Left lung (tissue), 10 donors: ENCODE results near the gene ZNF584. TPM values are rescaled to one million over a fixed set of nuclear protein-coding genes. Genes with fewer than 3 reads are reported as not detected.
"Not testable (repeated sequence)": the region's sequence is repeated elsewhere in the genome, so short reads cannot be mapped to it uniquely, and the experiment has no call there.

ENCODE experiments used
- ATAC-seq: fragments of 200-7000 bp; cut with Tn5 transposase; one replicate; pipeline ENCODE4 v1.9.1; 2020; ENCODE audit warnings: moderate library complexity
- DNase-seq, 4 donors: peaks; one replicate each; pipeline ENCODE4 v3.0.0-alpha.2; 2013 to 2020
- H3K27ac ChIP-seq, 2 donors: fragments of 200-600 bp; sonication (generic) in 1 of 2; one replicate each; pipeline versions ENCODE4 v1.5.0 to v1.8.0; 2020 to 2021
- H3K27me3 ChIP-seq, 2 donors: fragments of 200-600 bp; sonication (generic) in 1 of 2; one replicate each; pipeline versions ENCODE4 v1.5.0 to v1.8.0; 2020 to 2021
- H3K36me3 ChIP-seq, 2 donors: fragments of 200-600 bp; sonication (generic) in 1 of 2; one replicate each; pipeline versions ENCODE4 v1.5.0 to v1.8.0; 2020 to 2021
- H3K4me1 ChIP-seq, 2 donors: fragments of 200-600 bp; one replicate each; pipeline ENCODE4 v1.8.0; 2021
- H3K4me3 ChIP-seq, 2 donors: fragments of 200-600 bp; sonication (generic) in 1 of 2; one replicate each; pipeline versions ENCODE4 v1.5.0 to v1.8.0; 2020 to 2021; ENCODE audit warnings: mild to moderate bottlenecking in 1 of 2
- H3K9me3 ChIP-seq, 2 donors: fragments of 200-600 bp; sonication (generic) in 1 of 2; one replicate each; pipeline versions ENCODE4 v1.5.0 to v1.8.0; 2020 to 2021
- CTCF ChIP-seq, 2 donors: fragments of 200-600 bp; sonication (generic) in 1 of 2; IDR thresholded peaks; one replicate each; pipeline versions ENCODE4 v1.5.0 to v1.8.0; 2021; ENCODE audit warnings: antibody characterized with exemption in 2 of 2
- intact Hi-C, 2 donors: fragments of 100-400 bp; cut with DNase I; formaldehyde crosslinking; loops; one replicate each; pipeline versions ENCODE4 v1.11.2 to v1.14.2; 2022
- polyA plus RNA-seq, 6 donors: library from polyadenylated mRNA; unstranded; fragments of 120-200 nt; gene quantifications; one replicate each; pipeline ENCODE4 v1.2.1, GENCODE V29; 2013; ENCODE audit not compliant: insufficient read length in 6 of 6
- total RNA-seq, 2 donors: library from RNA; stranded (reverse); fragmentation: NEBNext Ultra II Directional; extraction: Animal tissue kit (Norgen Biotek cat#: 25700); gene quantifications; one replicate each; pipeline ENCODE4 v1.2.1, GENCODE V29; 2021
- donor health status: DM: no; HTN: yes; CAD: no.
- donor health status: DM: no; HTN: no; CAD: no.

The ZNF584 gene
- total and polyA plus RNA-seq, 8 donors, result 7.4 to 12.7 (median 10.0) TPM

- intact Hi-C loops, result no loop called here
- DNase-seq, result no peak
- H3K27ac ChIP-seq, result no peak overlapping the region
- H3K9me3 ChIP-seq, result no peaks in the 10 kb centered on the region
- no peak for ATAC-seq
- peak overlapping the region; percentile 37 to 62 for H3K4me3 ChIP-seq
- peaks cover 5 to 31% of the 10 kb centered on the region in 2 donors for H3K27me3 ChIP-seq
- peaks cover 9 to 24% of the 10 kb centered on the region in 2 donors for H3K4me1 ChIP-seq
- H3K36me3 ChIP-seq, result no peaks in the 10 kb centered on the region
- no peak for TF ChIP-seq CTCF (IDR thresholded peaks at IDR 0.05)
Measured at GRCh38 chr19:58400316-58400915, 8.0 kb upstream of the ZNF584 start.

- intact Hi-C loops, result no loop called here
- H3K27ac ChIP-seq, result peak overlapping the region in 1 of 2 donors; percentile 80
- DNase-seq (peak; percentile 99 to 100 (median 100)), ATAC-seq (peak; percentile 99)
- no peak for TF ChIP-seq CTCF (IDR thresholded peaks at IDR 0.05)
- peaks cover 5 to 23% of the 10 kb centered on the region in 2 donors for H3K27me3 ChIP-seq
- H3K36me3 ChIP-seq, result no peaks in the 10 kb centered on the region
- H3K4me3 ChIP-seq, result peak overlapping the region; percentile 37 to 62
- no peaks in the 10 kb centered on the region for H3K9me3 ChIP-seq
- peaks cover 9 to 16% of the 10 kb centered on the region in 2 donors for H3K4me1 ChIP-seq
Measured at GRCh38 chr19:58400916-58401839, 7.3 kb upstream of the ZNF584 start.

GRCh38 chr19:58401840-58402421 is 6.5 kb upstream of the ZNF584 start:
- Histone ChIP-seq H3K36me3 (no peaks in the 10 kb centered on the region), H3K9me3 (no peaks in the 10 kb centered on the region), H3K4me1 (peaks cover 9 to 16% of the 10 kb centered on the region in 2 donors), H3K4me3 (peak overlapping the region; percentile 37 to 62), H3K27me3 (peaks cover 1 to 17% of the 10 kb centered on the region in 2 donors), H3K27ac (peak overlapping the region in 1 of 2 donors; percentile 80)
- no peak for TF ChIP-seq CTCF (IDR thresholded peaks at IDR 0.05)
- DNase-seq (no peak), ATAC-seq (no peak)
- intact Hi-C loops, result no loop called here

GRCh38 chr19:58403920-58404478 is 4.5 kb upstream of the ZNF584 start:
- intact Hi-C loops, H3K27me3 ChIP-seq: not testable (repeated sequence)

GRCh38 chr19:58406818-58407657 is 1.4 kb upstream of the ZNF584 start:
- H3K27me3 ChIP-seq, result no peaks in the 10 kb centered on the region
- peak overlapping the region in 1 of 2 donors; percentile 92 for H3K4me3 ChIP-seq
- intact Hi-C loops, result no loop called here
- DNase-seq, result no peak
- H3K36me3 ChIP-seq, result no peaks in the 10 kb centered on the region
- H3K4me1 ChIP-seq, result peaks cover 10 to 30% of the 10 kb centered on the region in 2 donors
- TF ChIP-seq CTCF (IDR thresholded peaks at IDR 0.05), result no peak
- H3K27ac ChIP-seq, result peak overlapping the region in 1 of 2 donors; percentile 89
- no peak for ATAC-seq
- H3K9me3 ChIP-seq, result no peaks in the 10 kb centered on the region

More at GRCh38 chr19:58403920-58404478, 4.5 kb upstream of the ZNF584 start:
- H3K4me1 ChIP-seq, result peaks cover 17 to 29% of the 10 kb centered on the region in 2 donors
- DNase-seq, H3K27ac ChIP-seq, H3K9me3 ChIP-seq, ATAC-seq, H3K4me3 ChIP-seq, H3K36me3 ChIP-seq: not testable (repeated sequence)
